Measurements from ENCODE around the gene BNIP2. TPM values are rescaled to one million over a fixed set of nuclear protein-coding genes. Genes with fewer than 3 reads are reported as not detected.

The BNIP2 gene
- polyA plus RNA-seq, 1 experiment: 25.3 TPM

GRCh38 chr15:59609730-59610712, 79.1 kb downstream of the BNIP2 start:
- CTCF ChIA-PET: no interaction called here
- DNase-seq (ENCODE audit: low read depth): no peak
- no peak overlapping the region for H3K4me3 ChIP-seq (ENCODE audit: low read depth, low read length)

More at GRCh38 chr15:59609730-59610712, 79.1 kb downstream of the BNIP2 start:
- Histone ChIP-seq H3K36me3 (ENCODE audit: control insufficient read depth, insufficient read depth, low read length) (no peaks in the 10 kb centered on the region), H3K27me3 (ENCODE audit: control insufficient read depth, insufficient read depth, low read length) (peaks cover 3% of the 10 kb centered on the region; the same call in 1 of the 2 replicates)
- POLR2A ChIA-PET: no interaction called here
- TF ChIP-seq, protein P1, sequence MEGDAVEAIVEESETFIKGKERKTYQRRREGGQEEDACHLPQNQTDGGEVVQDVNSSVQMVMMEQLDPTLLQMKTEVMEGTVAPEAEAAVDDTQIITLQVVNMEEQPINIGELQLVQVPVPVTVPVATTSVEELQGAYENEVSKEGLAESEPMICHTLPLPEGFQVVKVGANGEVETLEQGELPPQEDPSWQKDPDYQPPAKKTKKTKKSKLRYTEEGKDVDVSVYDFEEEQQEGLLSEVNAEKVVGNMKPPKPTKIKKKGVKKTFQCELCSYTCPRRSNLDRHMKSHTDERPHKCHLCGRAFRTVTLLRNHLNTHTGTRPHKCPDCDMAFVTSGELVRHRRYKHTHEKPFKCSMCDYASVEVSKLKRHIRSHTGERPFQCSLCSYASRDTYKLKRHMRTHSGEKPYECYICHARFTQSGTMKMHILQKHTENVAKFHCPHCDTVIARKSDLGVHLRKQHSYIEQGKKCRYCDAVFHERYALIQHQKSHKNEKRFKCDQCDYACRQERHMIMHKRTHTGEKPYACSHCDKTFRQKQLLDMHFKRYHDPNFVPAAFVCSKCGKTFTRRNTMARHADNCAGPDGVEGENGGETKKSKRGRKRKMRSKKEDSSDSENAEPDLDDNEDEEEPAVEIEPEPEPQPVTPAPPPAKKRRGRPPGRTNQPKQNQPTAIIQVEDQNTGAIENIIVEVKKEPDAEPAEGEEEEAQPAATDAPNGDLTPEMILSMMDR (IDR thresholded peaks at IDR 0.05; ENCODE audit: insufficient read depth, low read depth, low read length): no peak

Other genes starting within 250 kb of the BNIP2 start
- not detected in 2 replicates for gene GCNT3, start 77.5 kb downstream of the BNIP2 start, polyA plus RNA-seq (2011; rRNA removed)
- 10.8 and 30.3 TPM in 2 replicates for gene GTF2A2, start 31.8 kb downstream of the BNIP2 start, polyA plus RNA-seq (2011; rRNA removed)

Measured in BJ (cell line).